ENCODE data around the gene NPAS3.

The NPAS3 gene

DNA sequence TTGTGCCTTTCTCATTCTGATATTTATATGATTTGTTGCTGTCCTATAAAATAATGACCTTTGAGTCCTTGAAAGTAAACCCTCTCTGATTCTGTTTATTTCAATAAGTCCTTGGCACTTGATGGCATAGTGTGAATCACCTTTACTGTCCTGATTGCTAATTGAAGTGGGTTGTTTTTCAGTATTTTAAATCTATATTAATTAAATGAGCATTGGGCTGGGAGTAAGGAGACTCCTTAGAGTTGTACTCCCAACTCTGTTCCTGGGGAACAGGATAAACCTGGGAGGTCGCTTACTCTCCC lies 776.5 kb downstream of the NPAS3 start:
- in situ Hi-C loops (cut with HindIII; ENCODE audit: low sequenced_read_pairs): no loop called here

DNA sequence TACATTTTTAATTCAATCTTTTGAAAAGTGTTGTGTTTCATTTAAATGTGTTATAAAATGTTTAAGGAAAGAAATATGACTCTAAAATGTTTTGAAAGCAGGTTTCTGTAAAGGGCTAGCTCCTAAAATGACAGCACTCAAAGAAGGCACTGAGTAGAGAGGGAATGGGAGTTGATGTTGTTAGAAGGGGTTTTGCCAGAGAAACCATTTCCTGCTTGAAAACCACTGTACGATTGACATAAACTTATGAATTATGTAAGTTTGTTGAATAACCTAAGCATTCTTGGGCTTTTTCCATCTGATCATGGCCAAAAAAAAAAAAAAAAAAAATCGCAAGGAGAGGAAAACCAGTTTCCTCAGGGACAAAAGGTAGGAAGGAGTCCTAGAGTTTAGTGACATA lies 778.2 kb downstream of the NPAS3 start:
- TF ChIP-seq, protein P1, sequence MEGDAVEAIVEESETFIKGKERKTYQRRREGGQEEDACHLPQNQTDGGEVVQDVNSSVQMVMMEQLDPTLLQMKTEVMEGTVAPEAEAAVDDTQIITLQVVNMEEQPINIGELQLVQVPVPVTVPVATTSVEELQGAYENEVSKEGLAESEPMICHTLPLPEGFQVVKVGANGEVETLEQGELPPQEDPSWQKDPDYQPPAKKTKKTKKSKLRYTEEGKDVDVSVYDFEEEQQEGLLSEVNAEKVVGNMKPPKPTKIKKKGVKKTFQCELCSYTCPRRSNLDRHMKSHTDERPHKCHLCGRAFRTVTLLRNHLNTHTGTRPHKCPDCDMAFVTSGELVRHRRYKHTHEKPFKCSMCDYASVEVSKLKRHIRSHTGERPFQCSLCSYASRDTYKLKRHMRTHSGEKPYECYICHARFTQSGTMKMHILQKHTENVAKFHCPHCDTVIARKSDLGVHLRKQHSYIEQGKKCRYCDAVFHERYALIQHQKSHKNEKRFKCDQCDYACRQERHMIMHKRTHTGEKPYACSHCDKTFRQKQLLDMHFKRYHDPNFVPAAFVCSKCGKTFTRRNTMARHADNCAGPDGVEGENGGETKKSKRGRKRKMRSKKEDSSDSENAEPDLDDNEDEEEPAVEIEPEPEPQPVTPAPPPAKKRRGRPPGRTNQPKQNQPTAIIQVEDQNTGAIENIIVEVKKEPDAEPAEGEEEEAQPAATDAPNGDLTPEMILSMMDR (IDR thresholded peaks at IDR 0.05; ENCODE audit: low read depth, low read length, missing control alignments): no peak
- no peak overlapping the region for H3K4me3 ChIP-seq (ENCODE audit: low read depth, low read length)
- no peak for DNase-seq (ENCODE audit: low read depth)
- in situ Hi-C loops (cut with HindIII; ENCODE audit: low sequenced_read_pairs): no loop called here

More for the DNA sequence above, 776.5 kb downstream of the NPAS3 start:
- no peak for DNase-seq (ENCODE audit: low read depth)
- TF ChIP-seq, protein P1 (IDR thresholded peaks at IDR 0.05; ENCODE audit: low read depth, low read length, missing control alignments): no peak
- no peak overlapping the region for H3K4me3 ChIP-seq (ENCODE audit: low read depth, low read length)

DNA sequence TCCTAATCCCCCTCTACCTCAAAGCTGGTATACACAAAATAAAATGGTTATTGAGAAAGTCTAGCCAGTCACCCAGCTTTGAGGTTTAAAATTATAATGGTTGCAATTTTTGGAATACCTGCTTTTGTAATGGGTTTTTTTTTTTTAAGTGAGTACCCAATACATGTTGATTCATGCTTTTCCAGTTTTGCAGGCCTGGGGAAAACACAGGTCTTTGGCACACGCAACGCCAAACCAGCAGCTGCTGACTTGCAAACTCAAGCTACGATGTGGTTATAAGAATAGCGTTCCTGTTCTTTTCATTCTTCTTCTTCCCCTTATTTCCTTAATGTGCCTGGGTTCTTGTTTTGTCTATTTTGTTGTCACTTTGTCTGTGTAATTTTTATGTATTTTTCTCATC lies 779.2 kb downstream of the NPAS3 start:
- in situ Hi-C loops (cut with HindIII; ENCODE audit: low sequenced_read_pairs): no loop called here
- H3K4me3 ChIP-seq (ENCODE audit: low read depth, low read length): no peak overlapping the region
- TF ChIP-seq, protein P1 (IDR thresholded peaks at IDR 0.05; ENCODE audit: low read depth, low read length, missing control alignments): no peak
- DNase-seq (ENCODE audit: low read depth): no peak

DNA sequence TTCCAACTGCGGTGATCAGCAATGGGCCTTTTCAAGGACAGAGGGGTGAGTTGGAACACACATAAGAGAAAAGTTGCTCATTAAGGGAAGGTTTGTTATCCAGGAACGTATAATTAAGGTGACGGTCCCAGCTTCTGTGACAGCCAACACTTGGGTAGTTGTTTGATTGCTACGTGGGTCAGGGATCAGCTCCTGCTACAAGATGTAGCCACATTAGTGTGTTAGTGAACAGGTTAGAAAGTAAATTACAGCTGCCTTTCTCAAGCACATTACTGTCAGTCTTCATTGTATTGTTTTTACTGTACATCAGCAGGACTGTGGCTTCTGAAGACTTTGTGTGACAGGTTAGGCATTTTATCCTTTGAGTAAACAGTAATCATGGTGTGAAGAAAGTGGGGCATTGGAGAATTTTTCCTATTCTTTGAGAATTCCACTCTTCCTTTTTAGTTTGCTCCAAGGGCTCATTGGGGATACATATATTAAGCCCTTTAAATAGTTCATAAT lies 781.7 kb downstream of the NPAS3 start:
- no peak overlapping the region for H3K4me3 ChIP-seq (ENCODE audit: low read depth, low read length)
- DNase-seq (ENCODE audit: low read depth): no peak
- TF ChIP-seq, protein P1 (IDR thresholded peaks at IDR 0.05; ENCODE audit: low read depth, low read length, missing control alignments): no peak
- in situ Hi-C loops (cut with HindIII; ENCODE audit: low sequenced_read_pairs): no loop called here

DNA sequence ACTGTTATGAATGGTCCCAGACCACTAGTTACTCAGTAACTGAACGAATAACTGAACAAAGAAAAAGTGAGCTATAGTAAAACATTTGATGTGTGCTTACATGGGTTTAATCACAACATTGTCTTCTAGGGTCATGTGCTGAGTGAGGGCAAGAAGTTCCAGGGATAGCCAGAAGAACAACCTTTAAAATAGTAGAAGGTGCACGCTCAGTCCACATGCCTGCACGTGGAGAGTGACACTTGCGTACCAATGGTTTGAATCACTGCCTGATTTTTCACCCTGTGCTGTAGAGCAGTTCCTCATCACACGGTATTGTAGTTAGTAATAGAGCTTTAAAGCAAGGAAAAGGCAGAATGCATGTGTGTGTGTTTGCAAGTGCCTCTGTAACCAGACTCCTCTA lies 788.0 kb downstream of the NPAS3 start:
- H3K4me3 ChIP-seq (ENCODE audit: low read depth, low read length): no peak overlapping the region
- in situ Hi-C loops (cut with HindIII; ENCODE audit: low sequenced_read_pairs): no loop called here
- TF ChIP-seq, protein P1 (IDR thresholded peaks at IDR 0.05; ENCODE audit: low read depth, low read length, missing control alignments): no peak
- DNase-seq (ENCODE audit: low read depth): no peak

DNA sequence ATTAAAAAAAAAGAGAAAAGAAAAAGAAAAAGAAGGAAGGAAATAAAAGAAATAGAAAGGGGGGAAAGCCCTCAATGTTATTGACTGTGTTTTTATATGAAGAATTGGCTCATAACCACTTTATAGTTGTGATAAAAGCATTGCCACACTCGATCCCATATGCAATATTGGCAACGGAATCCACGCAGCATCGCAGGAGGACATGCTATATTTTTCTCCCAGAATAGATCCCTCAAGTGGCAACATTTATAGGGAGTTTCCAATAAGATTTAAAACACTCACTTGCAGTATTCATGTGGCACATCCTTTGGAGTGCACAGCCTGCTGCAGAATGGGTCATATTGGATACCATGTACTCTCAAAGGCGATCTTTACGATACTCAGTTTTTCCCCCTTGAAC lies 788.9 kb downstream of the NPAS3 start:
- in situ Hi-C loops (cut with HindIII; ENCODE audit: low sequenced_read_pairs): no loop called here
- DNase-seq (ENCODE audit: low read depth): no peak
- TF ChIP-seq, protein P1 (IDR thresholded peaks at IDR 0.05; ENCODE audit: low read depth, low read length, missing control alignments): no peak
- H3K4me3 ChIP-seq (ENCODE audit: low read depth, low read length): no peak overlapping the region

DNA sequence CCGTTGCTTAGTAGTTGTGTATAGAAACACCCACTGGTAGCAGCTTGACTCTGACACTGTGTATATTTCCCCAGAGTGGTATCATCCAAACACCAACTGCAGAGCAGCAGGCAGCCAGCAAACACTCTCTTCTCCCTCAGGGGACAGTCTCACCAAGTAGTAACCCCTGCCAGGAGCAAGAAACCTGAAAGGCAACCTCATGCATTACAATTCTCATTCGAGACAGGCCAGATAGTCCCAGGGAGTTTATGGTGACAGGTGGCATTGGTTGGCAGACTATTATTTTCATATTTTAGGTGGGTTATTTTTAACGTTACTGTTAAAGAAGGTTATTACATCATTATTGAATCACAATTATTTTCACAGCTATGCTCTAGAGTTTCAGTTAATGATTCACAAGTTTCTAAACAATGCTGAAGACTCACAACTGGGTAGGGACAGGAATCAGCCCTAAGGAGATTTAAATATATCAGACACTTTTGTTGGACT lies 789.4 kb downstream of the NPAS3 start:
- no peak for DNase-seq (ENCODE audit: low read depth)
- H3K4me3 ChIP-seq (ENCODE audit: low read depth, low read length): no peak overlapping the region
- in situ Hi-C loops (cut with HindIII; ENCODE audit: low sequenced_read_pairs): no loop called here
- TF ChIP-seq, protein P1 (IDR thresholded peaks at IDR 0.05; ENCODE audit: low read depth, low read length, missing control alignments): no peak

Data from astrocyte of the cerebellum (primary cell).